HepG2 (cell line): ENCODE results near the gene THRA. TPM values are rescaled to one million over a fixed set of nuclear protein-coding genes. Genes with fewer than 3 reads are reported as not detected.
A peak's percentile ranks its signal among the peaks of the same experiment; 100 is the strongest.

Source experiments
- ATF6 ChIP-seq: sonication (generic); formaldehyde crosslinking; conservative IDR thresholded peaks from 2 replicates; pipeline ENCODE4 v1.4.0; 2020; ENCODE audit warnings: missing genetic modification reagents
- SMAD1 ChIP-seq: sonication (generic); formaldehyde crosslinking; IDR thresholded peaks from 2 replicates; pipeline ENCODE4 v1.4.0; 2020; ENCODE audit warnings: missing genetic modification reagents, low read depth, mild to moderate bottlenecking, borderline replicate concordance
- ZFP90 ChIP-seq: sonication (generic); formaldehyde crosslinking; IDR thresholded peaks from 2 replicates; pipeline ENCODE4 v1.8.0; 2022; ENCODE audit warnings: missing genetic modification reagents, mild to moderate bottlenecking, inconsistent platforms, borderline replicate concordance
- ZNF556 ChIP-seq: sonication (generic); formaldehyde crosslinking; IDR thresholded peaks from 2 replicates; pipeline ENCODE4 v1.4.0; 2020; ENCODE audit warnings: mild to moderate bottlenecking, missing genetic modification reagents, borderline replicate concordance
- ZNF878 ChIP-seq: sonication (generic); formaldehyde crosslinking; IDR thresholded peaks from 2 replicates; pipeline ENCODE4 v1.8.1; 2023; ENCODE audit warnings: mild to moderate bottlenecking, missing genetic modification reagents, moderate library complexity
- ZNF883 ChIP-seq: sonication (generic); formaldehyde crosslinking; IDR thresholded peaks from 2 replicates; pipeline ENCODE4 v1.5.1; 2020; ENCODE audit warnings: mild to moderate bottlenecking, missing genetic modification reagents; ENCODE audit errors: not compliant biosample characterization
- polyA plus RNA-seq, 8 experiments: library from polyadenylated mRNA; depleted of rRNA in 3 of 8; stranded (reverse) in 7 of 8; unstranded in 1 of 8; fragments of >200 nt; fragmentation: Illumina TruSeq in 4 of 8; extraction: Trizol in 4 of 8; gene quantifications; 2 replicates each; pipeline versions ENCODE4 v1.2.1 to v1.2.3, GENCODE V29; 2011 to 2016; ENCODE audit warnings: low read depth in 4 of 8, missing spikeins in 1 of 8, mixed read lengths in 1 of 8; ENCODE audit not compliant: insufficient read depth in 1 of 8
- total RNA-seq, 5 experiments: library from RNA; depleted of rRNA; stranded (reverse); fragments of >200 nt; fragmentation: Illumina TruSeq; extraction: Trizol; gene quantifications; 2 replicates each; pipeline ENCODE4 v1.2.3, GENCODE V29; 2016; ENCODE audit warnings: low read depth in 1 of 5
- TF ChIP-seq, protein P1 (sequence below): sonication (generic); formaldehyde crosslinking; IDR thresholded peaks from 2 replicates; pipeline ENCODE4 v1.8.1; 2023; ENCODE audit warnings: missing genetic modification reagents, inconsistent platforms, borderline replicate concordance
- TF ChIP-seq, protein P2 (sequence below): sonication (generic); formaldehyde crosslinking; IDR thresholded peaks from 2 replicates; pipeline ENCODE4 v1.5.0; 2020; ENCODE audit warnings: mild to moderate bottlenecking, missing genetic modification reagents, borderline replicate concordance
- TF ChIP-seq, protein P3 (sequence below): sonication (generic); formaldehyde crosslinking; IDR thresholded peaks from 2 replicates; pipeline ENCODE4 v1.4.0; 2020; ENCODE audit warnings: missing genetic modification reagents
- TF ChIP-seq, protein P4 (sequence below): sonication (generic); formaldehyde crosslinking; IDR thresholded peaks from 2 replicates; pipeline ENCODE4 v1.5.0; 2020; ENCODE audit warnings: mild to moderate bottlenecking, missing genetic modification reagents, borderline replicate concordance

The THRA gene
- total and polyA plus RNA-seq, 2 of the 13 experiments (the other 11 are each of a cell fraction or from before 2014, with no cell fraction given) = 8.0 to 9.9 TPM

DNA sequence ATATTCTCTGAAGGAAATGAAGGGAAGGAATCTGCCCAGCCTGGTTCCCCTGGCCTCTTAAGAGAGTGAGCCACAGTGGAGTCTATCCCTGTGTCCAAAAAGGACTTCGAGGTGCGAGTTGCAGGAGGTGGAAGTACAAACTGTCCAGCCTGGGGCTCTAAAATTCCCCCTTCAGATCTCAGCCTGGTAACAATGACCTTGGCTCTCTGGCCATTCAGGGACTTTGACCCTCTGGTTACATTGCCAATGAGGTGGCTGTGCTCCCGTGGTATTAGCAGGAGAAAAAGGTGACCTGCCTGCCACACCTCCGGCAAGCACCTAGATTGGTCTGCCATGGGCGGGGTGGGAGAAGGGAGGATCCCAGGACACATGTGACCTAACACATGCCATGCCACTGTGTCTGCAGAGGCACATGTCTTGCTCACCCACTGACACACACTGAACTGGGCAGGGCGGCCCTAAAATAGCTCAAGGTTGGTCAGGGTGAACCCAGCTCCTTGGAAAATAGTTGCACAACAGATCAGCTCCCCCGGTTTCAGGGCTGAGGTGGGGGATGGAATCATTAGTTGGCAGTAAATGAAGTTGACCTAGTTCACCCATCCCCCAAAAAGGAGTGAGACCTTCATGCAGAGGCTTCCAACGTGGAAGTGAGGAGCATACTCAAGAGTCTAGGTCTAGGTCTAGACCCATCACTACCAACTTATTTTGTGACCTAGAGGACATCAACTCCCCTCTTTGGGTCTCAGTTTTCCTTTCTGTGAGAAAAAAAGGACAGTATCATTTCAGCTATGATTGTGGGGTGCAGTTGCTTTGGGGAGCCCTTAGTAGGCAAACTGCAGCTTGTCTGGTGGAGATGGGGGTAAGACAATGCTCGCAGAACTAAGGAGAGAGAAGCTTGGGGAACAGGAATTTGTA, 35.4 kb downstream of the THRA start (continued):
- TF ChIP-seq ZNF878 (peak; percentile 47), SMAD1 (CRISPR knock-in tag) (0 out of 2 replicates have a peak, but pooled peaks have one; percentile 26), ZNF556 (peak; percentile 36), ZNF883 (CRISPR knock-in tag) (no peak), ATF6 (CRISPR knock-in tag) (no peak), ZFP90 (peak; percentile 54; the same call in 1 of the 2 replicates)
- TF ChIP-seq, protein P1, sequence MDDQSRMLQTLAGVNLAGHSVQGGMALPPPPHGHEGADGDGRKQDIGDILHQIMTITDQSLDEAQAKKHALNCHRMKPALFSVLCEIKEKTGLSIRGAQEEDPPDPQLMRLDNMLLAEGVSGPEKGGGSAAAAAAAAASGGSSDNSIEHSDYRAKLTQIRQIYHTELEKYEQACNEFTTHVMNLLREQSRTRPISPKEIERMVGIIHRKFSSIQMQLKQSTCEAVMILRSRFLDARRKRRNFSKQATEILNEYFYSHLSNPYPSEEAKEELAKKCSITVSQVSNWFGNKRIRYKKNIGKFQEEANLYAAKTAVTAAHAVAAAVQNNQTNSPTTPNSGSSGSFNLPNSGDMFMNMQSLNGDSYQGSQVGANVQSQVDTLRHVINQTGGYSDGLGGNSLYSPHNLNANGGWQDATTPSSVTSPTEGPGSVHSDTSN (CRISPR knock-in tag) = no peak
- TF ChIP-seq, protein P2, sequence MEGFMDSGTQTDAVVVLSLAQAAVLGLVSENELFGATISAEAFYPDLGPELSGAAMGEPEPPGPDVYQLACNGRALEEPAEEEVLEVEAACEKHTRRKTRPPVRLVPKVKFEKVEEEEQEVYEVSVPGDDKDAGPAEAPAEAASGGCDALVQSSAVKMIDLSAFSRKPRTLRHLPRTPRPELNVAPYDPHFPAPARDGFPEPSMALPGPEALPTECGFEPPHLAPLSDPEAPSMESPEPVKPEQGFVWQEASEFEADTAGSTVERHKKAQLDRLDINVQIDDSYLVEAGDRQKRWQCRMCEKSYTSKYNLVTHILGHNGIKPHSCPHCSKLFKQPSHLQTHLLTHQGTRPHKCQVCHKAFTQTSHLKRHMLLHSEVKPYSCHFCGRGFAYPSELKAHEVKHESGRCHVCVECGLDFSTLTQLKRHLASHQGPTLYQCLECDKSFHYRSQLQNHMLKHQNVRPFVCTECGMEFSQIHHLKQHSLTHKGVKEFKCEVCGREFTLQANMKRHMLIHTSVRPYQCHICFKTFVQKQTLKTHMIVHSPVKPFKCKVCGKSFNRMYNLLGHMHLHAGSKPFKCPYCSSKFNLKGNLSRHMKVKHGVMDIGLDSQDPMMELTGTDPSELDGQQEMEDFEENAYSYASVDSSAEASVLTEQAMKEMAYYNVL (CRISPR knock-in tag) = peak; percentile 87; the same call in 1 of the 2 replicates
- TF ChIP-seq, protein P3, sequence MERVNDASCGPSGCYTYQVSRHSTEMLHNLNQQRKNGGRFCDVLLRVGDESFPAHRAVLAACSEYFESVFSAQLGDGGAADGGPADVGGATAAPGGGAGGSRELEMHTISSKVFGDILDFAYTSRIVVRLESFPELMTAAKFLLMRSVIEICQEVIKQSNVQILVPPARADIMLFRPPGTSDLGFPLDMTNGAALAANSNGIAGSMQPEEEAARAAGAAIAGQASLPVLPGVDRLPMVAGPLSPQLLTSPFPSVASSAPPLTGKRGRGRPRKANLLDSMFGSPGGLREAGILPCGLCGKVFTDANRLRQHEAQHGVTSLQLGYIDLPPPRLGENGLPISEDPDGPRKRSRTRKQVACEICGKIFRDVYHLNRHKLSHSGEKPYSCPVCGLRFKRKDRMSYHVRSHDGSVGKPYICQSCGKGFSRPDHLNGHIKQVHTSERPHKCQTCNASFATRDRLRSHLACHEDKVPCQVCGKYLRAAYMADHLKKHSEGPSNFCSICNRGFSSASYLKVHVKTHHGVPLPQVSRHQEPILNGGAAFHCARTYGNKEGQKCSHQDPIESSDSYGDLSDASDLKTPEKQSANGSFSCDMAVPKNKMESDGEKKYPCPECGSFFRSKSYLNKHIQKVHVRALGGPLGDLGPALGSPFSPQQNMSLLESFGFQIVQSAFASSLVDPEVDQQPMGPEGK = peak; percentile 73
- TF ChIP-seq, protein P4, sequence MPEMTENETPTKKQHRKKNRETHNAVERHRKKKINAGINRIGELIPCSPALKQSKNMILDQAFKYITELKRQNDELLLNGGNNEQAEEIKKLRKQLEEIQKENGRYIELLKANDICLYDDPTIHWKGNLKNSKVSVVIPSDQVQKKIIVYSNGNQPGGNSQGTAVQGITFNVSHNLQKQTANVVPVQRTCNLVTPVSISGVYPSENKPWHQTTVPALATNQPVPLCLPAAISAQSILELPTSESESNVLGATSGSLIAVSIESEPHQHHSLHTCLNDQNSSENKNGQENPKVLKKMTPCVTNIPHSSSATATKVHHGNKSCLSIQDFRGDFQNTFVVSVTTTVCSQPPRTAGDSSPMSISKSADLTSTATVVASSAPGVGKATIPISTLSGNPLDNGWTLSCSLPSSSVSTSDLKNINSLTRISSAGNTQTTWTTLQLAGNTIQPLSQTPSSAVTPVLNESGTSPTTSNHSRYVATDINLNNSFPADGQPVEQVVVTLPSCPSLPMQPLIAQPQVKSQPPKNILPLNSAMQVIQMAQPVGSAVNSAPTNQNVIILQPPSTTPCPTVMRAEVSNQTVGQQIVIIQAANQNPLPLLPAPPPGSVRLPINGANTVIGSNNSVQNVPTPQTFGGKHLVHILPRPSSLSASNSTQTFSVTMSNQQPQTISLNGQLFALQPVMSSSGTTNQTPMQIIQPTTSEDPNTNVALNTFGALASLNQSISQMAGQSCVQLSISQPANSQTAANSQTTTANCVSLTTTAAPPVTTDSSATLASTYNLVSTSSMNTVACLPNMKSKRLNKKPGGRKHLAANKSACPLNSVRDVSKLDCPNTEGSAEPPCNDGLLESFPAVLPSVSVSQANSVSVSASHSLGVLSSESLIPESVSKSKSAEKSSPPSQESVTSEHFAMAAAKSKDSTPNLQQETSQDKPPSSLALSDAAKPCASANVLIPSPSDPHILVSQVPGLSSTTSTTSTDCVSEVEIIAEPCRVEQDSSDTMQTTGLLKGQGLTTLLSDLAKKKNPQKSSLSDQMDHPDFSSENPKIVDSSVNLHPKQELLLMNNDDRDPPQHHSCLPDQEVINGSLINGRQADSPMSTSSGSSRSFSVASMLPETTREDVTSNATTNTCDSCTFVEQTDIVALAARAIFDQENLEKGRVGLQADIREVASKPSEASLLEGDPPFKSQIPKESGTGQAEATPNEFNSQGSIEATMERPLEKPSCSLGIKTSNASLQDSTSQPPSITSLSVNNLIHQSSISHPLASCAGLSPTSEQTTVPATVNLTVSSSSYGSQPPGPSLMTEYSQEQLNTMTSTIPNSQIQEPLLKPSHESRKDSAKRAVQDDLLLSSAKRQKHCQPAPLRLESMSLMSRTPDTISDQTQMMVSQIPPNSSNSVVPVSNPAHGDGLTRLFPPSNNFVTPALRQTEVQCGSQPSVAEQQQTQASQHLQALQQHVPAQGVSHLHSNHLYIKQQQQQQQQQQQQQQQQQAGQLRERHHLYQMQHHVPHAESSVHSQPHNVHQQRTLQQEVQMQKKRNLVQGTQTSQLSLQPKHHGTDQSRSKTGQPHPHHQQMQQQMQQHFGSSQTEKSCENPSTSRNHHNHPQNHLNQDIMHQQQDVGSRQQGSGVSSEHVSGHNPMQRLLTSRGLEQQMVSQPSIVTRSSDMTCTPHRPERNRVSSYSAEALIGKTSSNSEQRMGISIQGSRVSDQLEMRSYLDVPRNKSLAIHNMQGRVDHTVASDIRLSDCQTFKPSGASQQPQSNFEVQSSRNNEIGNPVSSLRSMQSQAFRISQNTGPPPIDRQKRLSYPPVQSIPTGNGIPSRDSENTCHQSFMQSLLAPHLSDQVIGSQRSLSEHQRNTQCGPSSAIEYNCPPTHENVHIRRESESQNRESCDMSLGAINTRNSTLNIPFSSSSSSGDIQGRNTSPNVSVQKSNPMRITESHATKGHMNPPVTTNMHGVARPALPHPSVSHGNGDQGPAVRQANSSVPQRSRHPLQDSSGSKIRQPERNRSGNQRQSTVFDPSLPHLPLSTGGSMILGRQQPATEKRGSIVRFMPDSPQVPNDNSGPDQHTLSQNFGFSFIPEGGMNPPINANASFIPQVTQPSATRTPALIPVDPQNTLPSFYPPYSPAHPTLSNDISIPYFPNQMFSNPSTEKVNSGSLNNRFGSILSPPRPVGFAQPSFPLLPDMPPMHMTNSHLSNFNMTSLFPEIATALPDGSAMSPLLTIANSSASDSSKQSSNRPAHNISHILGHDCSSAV (CRISPR knock-in tag) = no peak
